GM12874 (cell line): Measurements from ENCODE around the gene CEP250.

Experiments
- CTCF ChIP-seq: IDR thresholded peaks from 2 replicates; pipeline ENCODE4 v1.5.1; 2011; ENCODE audit warnings: low read depth, mild to moderate bottlenecking, control low read depth, low read length, moderate library complexity; ENCODE audit not compliant: insufficient read depth

CEP250 gene

DNA sequence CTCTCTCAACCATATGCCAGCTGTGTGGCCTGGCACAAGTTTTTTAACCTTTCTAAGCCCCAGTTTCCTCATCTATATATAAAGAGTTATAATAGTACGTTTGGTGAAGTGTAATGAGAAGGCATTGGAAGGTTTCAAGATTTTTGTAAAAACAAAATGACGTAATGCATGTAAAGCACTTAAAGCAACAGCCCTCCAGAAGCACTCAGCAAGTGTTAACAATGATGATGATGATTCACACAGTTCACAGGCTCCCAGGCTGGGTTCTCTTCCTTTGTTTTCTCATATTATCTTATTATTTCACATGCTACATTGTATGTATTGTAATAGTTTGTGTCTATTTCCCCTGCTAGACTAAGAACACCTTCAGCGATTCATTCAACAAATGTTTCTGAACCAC is 6.2 kb downstream of the CEP250 start:
- TF ChIP-seq CTCF = no peak

GRCh38 chr20:35462351-35462750 is 7.0 kb downstream of the CEP250 start:
- no peak for TF ChIP-seq CTCF

DNA sequence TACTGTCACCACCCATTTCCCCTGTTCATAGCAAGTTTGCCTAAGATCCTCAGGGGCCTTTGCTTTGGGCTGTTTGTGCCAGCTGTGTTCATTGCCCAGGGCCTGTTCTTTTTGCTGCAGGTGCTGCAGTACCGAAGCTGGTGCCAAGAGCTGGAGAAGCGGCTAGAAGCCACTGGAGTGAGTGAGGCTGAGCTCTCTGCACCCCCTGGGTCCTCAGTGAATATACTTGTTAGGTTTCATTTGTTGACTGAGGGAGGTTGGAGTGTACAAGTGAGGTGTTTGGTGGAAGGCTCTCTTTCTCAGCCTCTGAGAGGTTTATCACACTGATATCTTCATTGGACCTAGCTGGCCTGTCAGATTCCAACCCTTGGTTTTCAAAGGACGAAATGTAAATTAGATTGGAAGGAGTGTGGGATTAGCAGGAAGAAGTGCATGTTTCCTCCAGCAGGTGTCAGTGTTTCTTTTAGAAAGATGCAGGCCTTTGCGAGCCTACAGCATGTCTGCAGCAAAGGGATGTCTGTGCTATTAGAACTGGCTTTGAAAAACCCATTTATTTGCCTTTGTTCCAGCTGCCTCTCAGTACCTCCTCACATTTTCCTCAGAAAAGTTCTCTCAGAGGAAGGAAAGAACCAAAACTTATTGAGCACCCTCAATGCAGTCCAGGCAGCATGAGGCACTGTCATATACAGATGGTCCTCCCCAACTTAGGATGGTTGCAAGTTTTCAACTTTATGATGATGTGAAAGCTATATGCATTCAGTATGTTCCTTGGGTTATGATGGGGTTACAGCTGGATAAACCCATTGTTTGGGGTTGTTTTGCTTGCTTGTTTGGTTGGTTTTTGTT is 8.3 kb downstream of the CEP250 start:
- TF ChIP-seq CTCF = peak; percentile 75

- no peak for TF ChIP-seq CTCF
Measured at GRCh38 chr20:35465976-35466375, 10.6 kb downstream of the CEP250 start.

DNA sequence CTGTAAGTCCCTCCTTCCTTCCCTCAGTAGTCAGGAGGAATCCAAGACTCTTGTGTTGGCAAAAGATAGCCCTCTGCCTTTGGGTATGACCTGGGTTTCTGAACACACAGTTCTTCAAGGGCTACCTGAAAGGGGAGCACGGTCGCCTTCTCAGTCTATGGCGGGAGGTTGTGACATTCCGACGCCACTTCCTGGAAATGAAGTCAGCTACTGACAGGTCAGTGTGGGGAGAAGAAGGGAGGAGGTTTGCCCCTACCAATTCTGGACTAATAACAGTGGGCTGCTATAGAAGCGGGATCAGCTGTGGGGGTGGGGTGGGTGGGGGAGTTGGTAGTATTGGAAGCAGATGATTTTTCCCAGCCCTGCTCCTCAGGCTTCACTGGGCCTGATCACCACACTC is 11.5 kb downstream of the CEP250 start:
- TF ChIP-seq CTCF = no peak

GRCh38 chr20:35467339-35468224 is 12.2 kb downstream of the CEP250 start:
- TF ChIP-seq CTCF = no peak

GRCh38 chr20:35468671-35469334 is 13.4 kb downstream of the CEP250 start:
- no peak for TF ChIP-seq CTCF
